Activated CD8-positive, alpha-beta memory T cell treated with anti-CD3 and anti-CD28 coated beads, Interleukin-2, amount 50 U/mL, for 1 hour (primary cell): ENCODE results near the gene RBPJL.

Experiments
- DNase-seq: peaks from one replicate; pipeline ENCODE4 v3.0.0-alpha.2; 2020; ENCODE audit errors: extremely low read depth

Gene RBPJL, protein sequence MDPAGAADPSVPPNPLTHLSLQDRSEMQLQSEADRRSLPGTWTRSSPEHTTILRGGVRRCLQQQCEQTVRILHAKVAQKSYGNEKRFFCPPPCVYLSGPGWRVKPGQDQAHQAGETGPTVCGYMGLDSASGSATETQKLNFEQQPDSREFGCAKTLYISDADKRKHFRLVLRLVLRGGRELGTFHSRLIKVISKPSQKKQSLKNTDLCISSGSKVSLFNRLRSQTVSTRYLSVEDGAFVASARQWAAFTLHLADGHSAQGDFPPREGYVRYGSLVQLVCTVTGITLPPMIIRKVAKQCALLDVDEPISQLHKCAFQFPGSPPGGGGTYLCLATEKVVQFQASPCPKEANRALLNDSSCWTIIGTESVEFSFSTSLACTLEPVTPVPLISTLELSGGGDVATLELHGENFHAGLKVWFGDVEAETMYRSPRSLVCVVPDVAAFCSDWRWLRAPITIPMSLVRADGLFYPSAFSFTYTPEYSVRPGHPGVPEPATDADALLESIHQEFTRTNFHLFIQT

DNA sequence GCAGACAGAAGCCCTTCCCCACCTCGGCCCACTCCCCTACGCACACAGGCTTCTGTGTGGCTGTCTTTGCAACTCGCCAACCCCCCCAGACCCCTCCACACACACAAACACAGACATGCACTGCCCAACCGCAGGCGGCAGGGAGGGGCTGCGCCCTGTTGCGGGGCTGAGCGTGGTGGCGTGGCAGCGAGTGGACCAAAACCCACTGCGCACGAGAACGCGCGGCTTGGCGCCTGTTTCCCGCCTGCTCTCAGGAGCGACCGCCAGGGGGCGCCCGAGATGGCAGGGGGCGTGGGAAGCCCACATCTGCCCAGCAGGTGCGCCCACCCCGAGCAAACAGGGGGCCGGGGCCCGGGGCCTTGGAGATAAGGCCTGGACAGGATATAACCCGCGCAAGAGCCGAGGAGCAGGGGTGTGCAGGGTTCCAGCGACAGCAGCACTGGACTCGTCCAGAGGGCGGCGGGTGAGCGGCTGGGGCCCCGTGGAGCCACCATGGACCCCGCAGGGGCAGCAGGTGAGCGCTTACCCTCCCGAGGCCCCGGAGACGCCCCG lies at the start of gene RBPJL:
Gene RBPJL, plus strand, starts transcription at position 410 of the 552 bp plus-strand sequence. Its CDS starts 83 bp downstream, at position 493.
- no peak for DNase-seq

DNA sequence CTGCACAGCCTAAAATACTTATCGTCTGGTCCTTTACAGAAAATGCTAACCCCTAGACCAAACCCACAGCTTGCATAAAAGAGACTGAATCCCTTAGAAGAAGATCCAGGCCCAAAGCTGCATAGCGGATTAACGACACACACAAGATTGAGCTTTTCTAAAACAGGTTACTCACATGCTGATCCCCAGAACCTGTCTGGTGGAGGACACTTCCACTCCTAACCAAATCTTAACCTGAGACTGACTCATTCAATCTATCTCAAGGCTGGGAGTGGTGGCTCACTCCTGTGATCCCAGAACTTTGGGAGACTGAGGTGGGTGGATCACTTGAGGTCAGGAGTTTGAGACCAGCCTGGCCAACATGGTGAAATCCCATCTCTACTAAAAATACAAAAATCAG lies 49.5 kb upstream of the RBPJL start:
- no peak for DNase-seq

DNA sequence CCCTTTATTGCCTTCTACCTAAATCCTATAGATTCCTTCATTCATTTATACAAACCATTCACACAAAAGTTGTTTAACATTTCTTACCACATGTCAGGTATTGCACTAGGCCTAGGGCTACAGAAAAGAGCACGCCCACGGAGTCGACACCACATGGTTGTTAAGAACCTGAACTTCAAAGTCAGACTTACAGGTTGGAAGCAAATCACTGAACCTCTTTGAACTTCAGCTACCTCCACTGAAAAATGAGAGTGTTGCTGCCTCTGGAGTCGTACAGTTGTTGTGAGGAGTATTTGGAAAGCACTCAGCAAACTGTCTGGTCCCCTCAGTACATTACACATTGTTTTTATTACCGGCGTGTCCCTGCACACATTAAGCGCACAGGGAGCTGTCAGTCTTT lies 48.9 kb upstream of the RBPJL start:
- no peak for DNase-seq

DNA sequence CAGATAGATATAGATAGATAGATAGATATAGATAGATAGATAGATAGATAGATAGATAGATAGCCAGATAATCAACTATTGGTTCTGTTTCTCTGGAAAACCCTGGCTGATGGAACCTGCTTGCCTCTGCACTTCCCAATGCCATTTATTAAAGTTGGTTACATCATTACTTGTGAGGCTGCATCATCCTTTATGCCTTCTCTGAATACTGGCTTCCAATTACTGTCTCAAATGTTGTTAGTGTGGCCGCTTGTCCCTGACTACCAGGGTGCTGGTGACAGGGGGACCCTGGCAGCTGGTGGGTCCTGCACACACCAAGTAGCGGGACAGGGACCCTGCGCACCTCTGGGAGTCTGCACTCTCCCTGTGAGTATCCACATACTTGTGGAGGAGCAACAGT lies 48.4 kb upstream of the RBPJL start:
- no peak for DNase-seq

DNA sequence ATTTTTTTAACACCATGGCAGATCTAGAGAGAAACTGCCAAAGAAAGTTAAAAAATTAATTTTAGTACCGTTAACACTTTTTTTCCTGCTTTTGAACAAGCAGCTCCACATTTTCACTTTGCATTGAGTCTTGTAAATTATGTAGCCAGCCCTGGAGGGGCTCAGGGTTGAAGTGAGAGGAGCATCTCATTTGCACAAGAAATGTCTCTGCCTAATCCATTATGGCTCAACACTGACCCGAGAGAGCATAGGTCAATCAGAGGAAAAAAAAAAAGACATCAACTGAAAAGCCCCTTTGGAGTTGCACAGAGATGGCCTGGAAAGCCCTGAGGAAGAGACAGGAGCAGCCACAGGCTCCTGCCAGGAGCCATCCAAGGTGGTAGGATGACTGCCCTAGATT lies 48.0 kb upstream of the RBPJL start:
- no peak for DNase-seq

DNA sequence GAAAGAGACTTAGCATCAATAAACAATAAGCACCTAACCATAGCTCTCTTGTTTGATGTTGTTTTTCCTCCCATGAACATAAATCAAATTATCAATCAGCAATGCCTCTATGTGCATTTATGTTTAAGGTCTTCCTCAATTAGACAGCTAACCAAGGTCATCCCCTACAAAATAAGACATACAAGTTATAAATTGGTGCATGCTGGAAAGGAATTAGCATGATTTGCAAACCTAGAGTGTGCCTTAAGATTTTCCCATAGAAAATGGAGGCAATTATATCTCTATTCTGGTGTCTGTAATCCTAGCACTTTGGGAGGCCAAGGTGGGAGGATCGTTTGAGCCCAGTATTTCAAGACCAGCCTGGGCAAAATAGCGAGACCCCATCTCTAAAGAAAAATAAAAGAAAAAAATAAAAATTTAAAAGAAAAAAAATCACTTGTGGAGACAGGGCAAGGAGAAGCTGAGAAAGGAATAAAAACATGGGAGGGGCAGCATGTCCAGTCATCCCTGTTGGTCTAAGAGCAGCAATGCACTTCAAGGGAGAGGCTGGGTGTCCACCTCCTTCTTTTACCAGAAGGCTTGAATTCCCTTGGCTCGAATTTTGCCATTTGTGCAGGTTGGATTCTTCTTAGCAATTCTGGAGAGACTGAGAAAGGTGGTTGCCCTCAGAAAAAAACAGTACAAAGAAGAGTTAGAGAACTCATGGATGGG lies 42.9 kb upstream of the RBPJL start:
- DNase-seq, result no peak

DNA sequence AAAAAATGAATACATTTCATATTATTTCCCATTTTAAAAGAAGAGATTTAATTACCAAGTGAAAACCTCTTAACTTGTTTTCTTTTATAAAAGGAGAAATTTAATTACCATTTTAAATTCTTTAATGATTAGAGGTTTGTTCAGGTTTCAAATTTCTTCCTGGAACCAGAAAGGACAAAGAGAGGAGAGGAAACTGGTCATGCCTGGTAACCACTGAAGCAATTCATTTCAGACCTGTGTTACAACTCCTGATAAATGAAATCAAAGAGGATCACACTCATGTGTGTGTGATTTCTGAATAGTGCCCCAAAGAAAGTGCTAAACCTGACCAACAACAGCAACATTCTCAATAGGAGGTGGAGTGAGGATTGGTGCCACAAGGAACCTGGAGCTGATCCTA lies 39.7 kb upstream of the RBPJL start:
- no peak for DNase-seq

DNA sequence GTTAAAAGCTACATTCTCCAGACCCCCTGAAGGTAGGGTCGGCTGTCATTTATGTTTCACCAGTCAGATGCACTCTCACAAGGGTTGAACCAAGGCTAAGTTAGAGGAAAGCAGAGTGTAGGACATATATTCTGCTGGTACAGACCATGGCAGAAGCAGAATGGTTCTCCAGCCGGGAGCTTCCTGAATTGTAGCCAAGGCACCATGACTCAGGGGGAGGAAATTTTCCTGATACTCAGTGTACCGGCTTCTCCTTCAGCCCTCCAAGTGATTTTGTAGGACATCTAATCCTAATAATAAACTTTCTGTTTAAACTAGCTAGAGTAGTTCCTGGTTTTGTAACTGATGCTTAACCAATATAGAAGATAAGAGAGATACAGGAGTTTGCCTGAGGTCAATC lies 38.1 kb upstream of the RBPJL start:
- no peak for DNase-seq

DNA sequence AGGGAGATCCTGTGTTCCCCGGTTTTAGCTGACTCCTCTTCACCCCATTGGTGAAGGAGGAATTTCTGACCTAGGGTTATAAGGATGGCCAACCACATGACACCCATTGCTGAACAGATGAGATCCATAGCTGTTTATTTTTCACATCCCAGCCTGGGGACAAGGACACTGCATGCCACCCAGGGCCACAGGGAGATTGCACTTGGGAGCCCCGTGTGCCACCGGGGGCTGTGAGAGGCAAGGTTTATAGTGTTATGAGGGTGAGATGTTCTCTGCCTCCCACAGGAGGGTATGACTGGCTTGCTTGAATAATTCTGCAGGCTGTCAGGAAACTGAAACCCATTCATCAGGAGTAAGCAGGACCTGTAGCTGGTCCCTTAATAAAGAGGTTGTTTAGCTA lies 37.6 kb upstream of the RBPJL start:
- DNase-seq, result no peak

DNA sequence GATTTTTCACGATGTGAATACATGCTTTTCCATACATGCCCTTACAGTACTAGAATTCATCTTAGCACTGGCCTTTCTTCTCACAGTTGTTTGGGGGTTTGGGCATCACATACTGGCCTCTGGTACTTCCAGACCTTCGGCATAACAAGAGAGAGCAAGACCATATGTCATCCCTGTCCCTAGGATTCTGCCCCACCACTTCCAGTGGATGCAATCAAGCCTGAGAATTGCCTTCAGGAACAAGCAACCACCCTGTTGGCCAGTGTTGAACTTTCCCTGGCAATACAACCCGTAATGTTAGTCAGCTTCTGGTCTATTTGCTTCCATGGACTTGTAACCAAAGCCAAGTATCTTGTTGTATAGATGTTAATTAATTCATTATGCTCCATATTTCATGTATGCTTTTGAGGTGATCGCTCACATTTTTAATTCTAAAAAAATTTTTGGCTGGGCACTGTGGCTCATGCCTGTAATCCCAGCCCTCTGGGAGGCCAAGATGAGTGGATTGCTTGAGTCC lies 36.8 kb upstream of the RBPJL start:
- DNase-seq, result no peak

DNA sequence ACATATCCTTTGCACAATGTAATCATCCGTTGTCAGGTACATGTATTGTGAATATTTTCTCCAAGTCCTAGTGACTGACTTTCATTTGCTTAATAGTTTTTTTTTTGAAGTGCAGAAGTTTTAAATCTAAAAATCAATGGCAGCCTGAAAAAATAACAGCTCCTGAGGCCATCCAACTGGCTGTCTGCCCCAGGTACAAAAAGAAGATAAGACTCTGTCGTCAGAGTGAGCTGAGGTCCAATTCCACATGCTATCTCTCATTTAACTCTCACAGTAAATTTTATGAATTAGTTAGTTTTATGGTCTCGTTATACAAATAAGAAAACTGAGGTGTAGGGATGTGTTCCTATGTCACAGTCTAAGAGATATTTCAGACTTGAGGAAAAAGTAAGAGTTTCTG lies 31.3 kb upstream of the RBPJL start:
- no peak for DNase-seq

DNA sequence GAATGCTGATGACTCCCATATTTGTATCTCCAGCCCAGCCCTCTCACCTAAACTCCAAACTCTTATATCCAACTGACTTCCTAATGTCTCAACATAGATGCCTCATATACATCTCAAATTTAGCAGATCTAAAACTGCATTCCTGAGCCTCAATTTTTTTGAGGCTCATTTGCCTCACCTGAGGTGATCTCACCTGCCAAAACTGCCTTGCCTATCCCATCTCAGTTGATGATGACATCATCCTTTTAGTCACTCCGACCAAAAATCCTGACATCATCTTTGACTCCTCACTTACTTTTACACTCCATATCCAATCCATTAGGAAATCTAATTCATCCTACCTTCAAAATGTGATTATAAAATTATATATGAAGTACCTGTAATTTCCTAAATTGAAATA lies 26.6 kb upstream of the RBPJL start:
- no peak for DNase-seq

DNA sequence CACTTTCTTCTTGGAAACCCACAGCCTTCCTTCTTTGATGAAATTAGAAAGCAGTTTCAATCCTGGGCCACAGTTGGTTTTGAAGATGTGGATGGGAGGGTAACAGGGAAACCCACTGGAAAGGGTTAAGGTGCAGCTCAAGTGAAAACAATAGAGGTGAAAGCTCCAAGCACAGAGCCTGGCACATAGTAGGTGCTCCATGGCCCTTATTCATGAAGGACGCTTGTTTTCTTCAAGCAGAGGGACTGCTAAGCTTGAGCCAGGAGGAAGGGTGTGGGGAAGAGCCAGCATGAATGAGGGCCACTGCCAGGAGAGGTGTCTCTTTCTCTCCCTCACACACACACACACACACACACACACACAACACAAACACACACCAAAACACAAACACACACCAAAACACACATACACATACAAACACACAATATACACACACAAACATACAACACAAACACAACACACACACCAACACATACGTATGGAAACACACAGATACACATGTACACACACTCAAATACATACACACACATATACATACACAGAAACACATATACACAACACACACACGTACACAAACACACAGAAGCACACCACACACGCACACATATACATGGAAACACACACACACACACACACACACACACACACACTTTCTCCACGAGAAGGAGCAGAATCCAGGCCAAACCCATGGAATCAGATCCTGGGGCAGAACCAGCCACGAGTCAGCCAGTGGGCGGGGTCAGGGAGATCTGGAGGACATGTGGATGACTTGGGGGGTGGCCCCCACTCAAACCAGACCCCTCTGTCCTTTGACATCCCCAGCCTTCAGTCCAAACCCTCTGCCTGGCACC lies 23.7 kb upstream of the RBPJL start:
- no peak for DNase-seq

DNA sequence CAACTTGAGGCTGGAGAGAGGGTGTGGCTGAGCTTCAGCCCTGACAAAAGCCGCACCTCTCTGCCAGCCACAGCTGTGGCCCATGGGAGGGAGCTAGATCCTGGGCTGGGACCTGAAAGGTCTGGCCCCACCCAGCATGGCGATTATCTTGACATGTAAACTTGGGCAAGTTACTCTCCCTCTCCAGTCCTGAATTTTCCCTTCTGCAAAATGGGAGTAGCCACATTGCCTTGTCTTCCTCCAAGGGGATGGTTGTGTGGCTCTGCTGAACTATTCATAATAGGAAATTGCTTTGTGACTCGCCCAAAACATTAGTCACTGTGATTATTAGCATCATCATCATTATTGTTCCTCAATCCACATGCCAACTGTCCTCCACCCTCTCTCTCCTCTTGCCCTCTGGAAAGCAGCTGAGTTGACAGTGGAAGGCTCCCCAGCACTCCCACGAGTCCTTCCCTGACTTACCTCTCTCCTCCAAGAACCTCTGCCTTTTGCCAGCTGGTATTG lies 23.0 kb upstream of the RBPJL start:
- DNase-seq, result no peak

DNA sequence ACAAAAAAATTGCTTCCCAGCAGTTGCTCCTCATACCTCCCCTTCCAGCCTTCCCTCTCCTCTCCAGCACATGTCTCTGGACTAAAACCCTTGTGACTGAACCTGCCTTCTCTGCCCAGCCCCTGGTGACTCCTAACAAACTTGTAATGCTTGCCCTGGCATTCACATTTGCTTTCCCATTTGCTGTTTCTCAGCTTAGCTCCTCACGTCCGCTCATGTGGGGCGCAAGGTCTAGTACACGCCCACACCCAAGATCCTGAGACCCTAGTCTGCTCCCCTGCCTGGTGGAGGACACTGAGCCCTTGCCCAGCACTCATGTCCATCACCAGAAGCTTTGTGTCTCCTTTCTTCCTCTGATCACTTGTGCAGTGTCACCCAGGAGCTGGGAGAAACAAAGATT lies 18.3 kb upstream of the RBPJL start:
- no peak for DNase-seq

DNA sequence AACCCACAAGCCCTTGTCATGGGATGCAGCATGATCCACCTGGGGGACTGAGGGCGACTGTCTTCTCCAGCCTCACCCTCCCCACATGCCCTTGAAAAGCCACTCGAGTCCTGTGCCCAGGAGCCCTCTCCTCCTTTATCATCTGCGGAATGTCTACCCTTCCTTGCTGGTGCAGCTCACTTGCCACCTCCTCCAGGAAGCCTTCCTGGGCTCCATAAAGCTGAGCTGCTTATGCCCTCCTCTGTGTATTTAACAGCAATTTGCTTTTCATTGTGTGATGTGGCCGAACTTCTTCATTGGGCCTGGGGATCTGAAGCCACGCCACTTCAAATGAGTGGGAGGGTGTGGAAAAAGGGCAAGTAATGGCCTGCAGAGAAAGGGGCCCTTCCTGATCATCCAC lies 17.8 kb upstream of the RBPJL start:
- DNase-seq, result no peak

DNA sequence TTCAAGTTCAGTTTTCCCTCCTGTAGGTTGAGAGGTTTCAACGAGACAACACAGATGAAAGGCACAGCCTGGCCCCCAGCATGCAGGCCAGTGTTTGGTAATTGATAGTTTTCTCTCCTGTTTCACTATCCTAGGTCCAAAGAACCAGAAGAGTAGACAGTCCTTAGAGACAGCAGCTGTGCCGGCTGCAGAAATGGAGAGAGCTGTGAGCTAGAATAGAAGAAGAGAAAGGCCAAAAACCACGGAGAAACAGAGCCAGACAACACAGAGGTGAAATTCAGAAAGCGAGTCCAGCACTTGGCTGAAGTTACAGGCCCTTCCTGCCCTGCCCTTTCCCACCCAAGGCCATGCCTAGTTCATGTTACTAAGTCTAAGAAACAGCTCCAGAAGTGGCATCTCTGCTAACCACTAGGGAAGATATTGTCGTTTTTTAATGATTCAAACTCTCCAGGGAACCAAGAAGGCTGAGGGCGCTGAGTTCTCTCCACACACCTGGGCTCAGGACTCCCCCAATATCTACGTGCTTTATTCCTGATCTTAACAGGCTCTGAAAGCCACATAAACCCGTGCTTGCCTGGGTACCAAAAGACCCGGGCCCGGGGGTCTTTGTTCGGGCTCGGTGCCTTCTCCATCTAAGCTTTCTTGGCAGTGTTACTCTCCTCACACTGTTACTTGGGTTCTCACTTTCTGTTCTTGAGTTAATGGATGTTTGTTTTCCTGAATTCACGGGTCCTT lies 16.5 kb upstream of the RBPJL start:
- DNase-seq, result no peak

DNA sequence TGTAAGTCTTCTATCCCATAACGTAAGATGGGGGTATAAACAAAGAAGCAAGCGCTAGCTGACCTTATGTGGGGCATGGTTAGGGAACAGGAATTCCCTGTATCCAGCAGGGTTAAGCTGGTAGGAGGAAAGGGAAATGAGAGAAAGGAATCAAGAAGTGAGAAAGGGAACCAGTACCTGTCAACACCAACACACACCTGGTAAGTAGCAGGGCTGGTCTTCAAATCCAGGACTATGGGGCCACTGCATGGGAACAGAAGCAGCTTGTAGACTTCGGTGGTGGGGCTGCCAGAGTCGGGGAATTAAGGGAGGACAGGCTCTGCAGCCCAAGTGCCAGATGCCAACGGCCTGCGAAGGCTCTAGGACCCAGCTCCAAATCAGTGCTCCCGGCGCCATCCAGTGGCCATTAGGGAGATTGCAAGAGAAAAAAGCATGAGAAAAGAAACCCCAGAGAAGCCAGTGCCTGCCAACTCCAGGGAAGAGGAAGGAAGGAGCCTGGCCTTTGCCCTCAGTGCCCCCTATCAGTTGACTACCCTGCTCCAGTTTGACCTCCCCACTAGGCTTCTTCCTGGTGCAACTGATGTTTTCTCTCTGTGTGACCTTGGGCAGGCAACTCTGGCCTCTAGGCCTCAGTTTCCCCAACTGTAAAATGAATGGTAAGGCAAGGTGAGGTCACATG lies 15.8 kb upstream of the RBPJL start:
- no peak for DNase-seq

DNA sequence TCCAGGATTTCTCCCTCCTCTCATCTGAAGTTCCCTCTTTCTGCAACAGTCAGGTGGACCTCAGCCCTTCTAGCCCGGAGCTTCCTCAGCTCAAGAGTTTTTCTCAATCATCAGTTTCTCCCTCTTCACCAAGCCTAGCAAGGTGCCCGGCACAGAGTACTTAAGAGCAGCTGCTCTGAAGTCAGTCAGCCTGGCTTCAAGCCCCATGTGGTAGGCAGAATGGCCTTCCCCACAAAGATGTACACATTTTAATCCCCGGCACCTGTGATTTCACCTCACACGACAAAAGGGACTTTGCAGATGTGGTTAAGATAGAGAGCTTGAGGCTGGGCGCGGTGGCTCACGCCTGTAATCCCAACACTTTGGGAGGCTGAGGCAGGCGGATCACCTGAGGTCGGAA lies 15.1 kb upstream of the RBPJL start:
- no peak for DNase-seq

DNA sequence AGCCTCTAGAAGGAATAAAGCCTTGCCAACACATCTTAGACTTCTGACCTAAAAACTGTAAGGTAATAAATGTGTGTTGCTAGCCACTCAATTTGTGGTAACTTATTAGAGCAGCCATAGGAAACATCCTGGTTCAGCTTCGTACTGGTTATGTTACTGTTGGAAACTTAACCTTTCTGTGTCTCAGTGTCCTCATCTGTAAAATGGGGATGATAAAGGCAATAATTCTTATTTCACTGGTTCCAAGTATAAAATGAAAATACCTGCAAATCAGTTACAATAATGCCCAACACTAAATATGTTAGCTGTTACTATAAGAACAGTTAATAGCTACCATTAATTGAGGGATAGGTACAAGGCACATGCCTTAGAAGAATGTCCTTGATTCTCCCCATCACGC lies 14.3 kb upstream of the RBPJL start:
- no peak for DNase-seq
